Coronary artery (tissue), 2 donors: Measurements from ENCODE around the gene CDC42BPB.

Experiments used
- DNase-seq: peaks from one replicate; pipeline ENCODE4 v3.0.0-alpha.2; 2017; ENCODE audit warnings: low spot score
- H3K27ac ChIP-seq, 2 donors: fragments of 200-600 bp; sonication (generic); one replicate each; pipeline ENCODE4 v1.5.1; 2016 to 2019
- H3K4me3 ChIP-seq: fragments of 200-600 bp; sonication (generic); 2 replicates; pipeline ENCODE4 v1.5.1; 2016; ENCODE audit warnings: mild to moderate bottlenecking, moderate library complexity
- TF ChIP-seq, protein P1 (sequence below): fragments of 200-600 bp; sonication (generic); IDR thresholded peaks from one replicate; pipeline ENCODE4 v1.5.1; 2019; ENCODE audit warnings: antibody characterized with exemption

CDC42BPB gene

GRCh38 chr14:102893452-102893851 lies 163.9 kb downstream of the CDC42BPB start:
- Histone ChIP-seq H3K27ac (no peak overlapping the region), H3K4me3 (no peak overlapping the region)
- DNase-seq: no peak
- TF ChIP-seq, protein P1, sequence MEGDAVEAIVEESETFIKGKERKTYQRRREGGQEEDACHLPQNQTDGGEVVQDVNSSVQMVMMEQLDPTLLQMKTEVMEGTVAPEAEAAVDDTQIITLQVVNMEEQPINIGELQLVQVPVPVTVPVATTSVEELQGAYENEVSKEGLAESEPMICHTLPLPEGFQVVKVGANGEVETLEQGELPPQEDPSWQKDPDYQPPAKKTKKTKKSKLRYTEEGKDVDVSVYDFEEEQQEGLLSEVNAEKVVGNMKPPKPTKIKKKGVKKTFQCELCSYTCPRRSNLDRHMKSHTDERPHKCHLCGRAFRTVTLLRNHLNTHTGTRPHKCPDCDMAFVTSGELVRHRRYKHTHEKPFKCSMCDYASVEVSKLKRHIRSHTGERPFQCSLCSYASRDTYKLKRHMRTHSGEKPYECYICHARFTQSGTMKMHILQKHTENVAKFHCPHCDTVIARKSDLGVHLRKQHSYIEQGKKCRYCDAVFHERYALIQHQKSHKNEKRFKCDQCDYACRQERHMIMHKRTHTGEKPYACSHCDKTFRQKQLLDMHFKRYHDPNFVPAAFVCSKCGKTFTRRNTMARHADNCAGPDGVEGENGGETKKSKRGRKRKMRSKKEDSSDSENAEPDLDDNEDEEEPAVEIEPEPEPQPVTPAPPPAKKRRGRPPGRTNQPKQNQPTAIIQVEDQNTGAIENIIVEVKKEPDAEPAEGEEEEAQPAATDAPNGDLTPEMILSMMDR: no peak

GRCh38 chr14:102892651-102893050 lies 164.7 kb downstream of the CDC42BPB start:
- no peak overlapping the region for H3K4me3 ChIP-seq
- TF ChIP-seq, protein P1: no peak
- DNase-seq: no peak
- H3K27ac ChIP-seq: no peak overlapping the region

DNA sequence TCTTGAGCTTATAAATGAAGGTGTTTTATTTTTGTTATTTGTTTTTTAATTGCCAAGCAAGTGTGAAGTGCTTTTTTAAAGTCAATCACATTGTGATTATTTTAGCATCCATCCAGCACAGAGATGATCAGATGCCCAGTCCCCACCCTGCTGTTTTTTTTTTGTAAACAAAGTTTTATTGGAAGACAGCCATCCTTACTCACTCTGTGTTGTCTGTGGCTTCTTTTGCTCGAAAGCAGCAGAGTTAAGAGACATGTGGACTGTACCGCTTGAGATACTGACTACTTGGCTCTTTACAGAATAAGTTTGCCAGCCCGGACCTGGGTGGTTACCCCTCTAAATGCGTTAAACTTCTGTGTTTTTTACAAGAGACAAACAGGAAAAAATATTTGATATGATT lies 165.8 kb downstream of the CDC42BPB start:
- TF ChIP-seq, protein P1: no peak
- Histone ChIP-seq H3K27ac (no peak overlapping the region), H3K4me3 (no peak overlapping the region)
- no peak for DNase-seq

GRCh38 chr14:102891111-102891510 lies 166.2 kb downstream of the CDC42BPB start:
- TF ChIP-seq, protein P1: no peak
- DNase-seq: no peak
- Histone ChIP-seq H3K27ac (no peak overlapping the region), H3K4me3 (no peak overlapping the region)

DNA sequence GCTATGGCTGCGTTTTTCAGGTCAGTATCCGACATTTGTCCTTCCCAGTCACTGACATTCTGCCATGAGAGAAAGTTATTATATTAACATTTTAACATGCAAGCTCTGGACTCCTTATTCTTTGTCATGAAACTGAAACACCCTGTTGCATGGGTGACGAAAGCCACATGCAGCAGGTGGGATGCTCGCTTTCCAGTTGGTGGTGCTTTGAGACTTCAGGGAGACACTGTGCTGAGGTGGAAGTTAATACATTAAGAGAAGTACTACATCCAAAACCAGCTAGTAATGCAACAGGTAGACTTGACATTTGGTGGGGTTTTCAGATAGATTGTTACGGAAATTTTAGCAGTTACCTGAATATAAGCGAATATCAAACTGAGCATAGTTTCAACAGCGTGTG lies 167.7 kb downstream of the CDC42BPB start:
- no peak overlapping the region for H3K4me3 ChIP-seq
- no peak for DNase-seq
- TF ChIP-seq, protein P1: no peak
- no peak overlapping the region for H3K27ac ChIP-seq

GRCh38 chr14:102888748-102889147 lies 168.6 kb downstream of the CDC42BPB start:
- Histone ChIP-seq H3K4me3 (no peak overlapping the region), H3K27ac (no peak overlapping the region)
- no peak for DNase-seq
- TF ChIP-seq, protein P1: no peak

- TF ChIP-seq, protein P1: no peak
- Histone ChIP-seq H3K27ac (no peak overlapping the region), H3K4me3 (no peak overlapping the region)
- no peak for DNase-seq
Observed at GRCh38 chr14:102885737-102886447, 171.5 kb downstream of the CDC42BPB start.
